GM10266 (cell line): ENCODE measurements around the gene TSSK2.

ENCODE experiments used
- DNase-seq: peaks from one replicate; pipeline ENCODE4 v3.0.0; 2012; ENCODE audit errors: extremely low spot score
- CTCF ChIP-seq: IDR thresholded peaks from 2 replicates; pipeline ENCODE4 v1.5.1; 2012; ENCODE audit warnings: mild to moderate bottlenecking, low read depth; ENCODE audit not compliant: control insufficient read depth, insufficient read depth; ENCODE audit errors: missing control alignments

The TSSK2 gene

GRCh38 chr22:19125474-19126308 lies 5.4 kb upstream of the TSSK2 start:
- no peak for TF ChIP-seq CTCF

GRCh38 chr22:19126309-19127273 lies 4.5 kb upstream of the TSSK2 start:
- DNase-seq, result no peak
- TF ChIP-seq CTCF, result no peak

More at GRCh38 chr22:19125474-19126308, 5.4 kb upstream of the TSSK2 start:
- DNase-seq, result no peak

GRCh38 chr22:19127329-19128008 lies 3.6 kb upstream of the TSSK2 start:
- TF ChIP-seq CTCF, result no peak

GRCh38 chr22:19128009-19128401 lies 3.1 kb upstream of the TSSK2 start:
- no peak for DNase-seq

More at GRCh38 chr22:19127329-19128008, 3.6 kb upstream of the TSSK2 start:
- no peak for DNase-seq

GRCh38 chr22:19128946-19129727 lies 2.0 kb upstream of the TSSK2 start:
- no peak for DNase-seq
- TF ChIP-seq CTCF, result no peak

More at GRCh38 chr22:19128009-19128401, 3.1 kb upstream of the TSSK2 start:
- no peak for TF ChIP-seq CTCF

GRCh38 chr22:19129871-19130270 lies 1.2 kb upstream of the TSSK2 start:
- TF ChIP-seq CTCF, result no peak
- DNase-seq, result no peak
